GM13976 (cell line): ENCODE data around the gene SCGB1D2.

Source experiments
- DNase-seq: peaks from one replicate; pipeline ENCODE4 v3.0.0; 2012; ENCODE audit warnings: low spot score
- in situ Hi-C: fragments of 300-500 bp; cut with MboI; formaldehyde crosslinking; loops from one replicate; pipeline ENCODE4 v1.12.0; 2022; ENCODE audit warnings: low sequenced_read_pairs, mixed read lengths, inconsistent platforms; ENCODE audit not compliant: unreplicated experiment
- TF ChIP-seq, protein P1 (sequence below): IDR thresholded peaks from 2 replicates; pipeline ENCODE4 v1.5.1; 2012; ENCODE audit warnings: borderline replicate concordance, mild to moderate bottlenecking; ENCODE audit not compliant: insufficient read depth; ENCODE audit errors: extremely low read depth, missing control alignments, control extremely low read depth

Gene SCGB1D2

DNA sequence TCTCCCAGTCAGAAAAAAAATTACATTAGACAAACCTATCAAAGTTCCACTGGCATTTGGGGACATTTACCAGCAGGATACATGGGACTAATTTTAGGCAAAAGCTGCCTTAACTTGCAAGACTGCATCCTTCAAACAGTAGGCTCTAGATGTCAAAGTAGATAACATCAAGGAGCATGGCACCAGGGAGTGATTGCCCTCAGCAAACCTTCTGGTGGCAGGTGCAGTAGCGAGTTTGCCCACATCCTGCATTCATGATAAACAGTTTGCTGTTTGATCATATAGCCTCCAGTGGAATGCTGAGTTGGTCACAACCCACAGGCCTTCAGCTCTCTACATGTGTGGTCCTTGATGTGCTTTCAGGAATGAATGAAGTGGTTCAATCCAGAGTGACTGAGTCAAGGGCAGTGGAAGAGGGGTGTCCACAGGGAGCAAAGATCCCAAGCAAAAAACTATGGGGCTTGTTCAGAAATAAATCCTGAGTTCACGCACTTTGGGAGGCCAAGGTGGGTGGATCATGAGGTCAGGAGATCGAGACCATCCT is 12.0 kb downstream of the SCGB1D2 start:
- no peak for DNase-seq
- TF ChIP-seq, protein P1, sequence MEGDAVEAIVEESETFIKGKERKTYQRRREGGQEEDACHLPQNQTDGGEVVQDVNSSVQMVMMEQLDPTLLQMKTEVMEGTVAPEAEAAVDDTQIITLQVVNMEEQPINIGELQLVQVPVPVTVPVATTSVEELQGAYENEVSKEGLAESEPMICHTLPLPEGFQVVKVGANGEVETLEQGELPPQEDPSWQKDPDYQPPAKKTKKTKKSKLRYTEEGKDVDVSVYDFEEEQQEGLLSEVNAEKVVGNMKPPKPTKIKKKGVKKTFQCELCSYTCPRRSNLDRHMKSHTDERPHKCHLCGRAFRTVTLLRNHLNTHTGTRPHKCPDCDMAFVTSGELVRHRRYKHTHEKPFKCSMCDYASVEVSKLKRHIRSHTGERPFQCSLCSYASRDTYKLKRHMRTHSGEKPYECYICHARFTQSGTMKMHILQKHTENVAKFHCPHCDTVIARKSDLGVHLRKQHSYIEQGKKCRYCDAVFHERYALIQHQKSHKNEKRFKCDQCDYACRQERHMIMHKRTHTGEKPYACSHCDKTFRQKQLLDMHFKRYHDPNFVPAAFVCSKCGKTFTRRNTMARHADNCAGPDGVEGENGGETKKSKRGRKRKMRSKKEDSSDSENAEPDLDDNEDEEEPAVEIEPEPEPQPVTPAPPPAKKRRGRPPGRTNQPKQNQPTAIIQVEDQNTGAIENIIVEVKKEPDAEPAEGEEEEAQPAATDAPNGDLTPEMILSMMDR = no peak

DNA sequence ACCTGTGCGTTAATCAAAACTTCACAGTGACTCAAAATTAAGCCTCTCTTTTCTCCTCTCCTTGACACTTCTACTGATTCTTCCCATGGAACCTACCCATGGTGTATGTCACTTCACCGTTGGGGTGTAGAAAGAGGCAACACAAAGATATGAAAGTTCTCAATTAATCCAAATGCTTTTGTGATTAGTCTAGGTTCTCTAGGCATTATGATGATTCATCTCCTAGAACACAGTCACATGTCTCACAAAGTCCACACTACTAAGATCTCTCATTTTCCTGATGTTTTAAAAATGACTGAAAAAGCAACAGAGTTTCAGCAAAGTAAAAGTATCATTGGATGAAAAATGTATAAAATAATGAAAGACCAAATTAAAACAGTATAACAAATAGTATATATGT is 14.2 kb downstream of the SCGB1D2 start:
- TF ChIP-seq, protein P1 = no peak
- in situ Hi-C loops = no loop called here
- DNase-seq = no peak

More for the DNA sequence above, 12.0 kb downstream of the SCGB1D2 start:
- in situ Hi-C loops = no loop called here

DNA sequence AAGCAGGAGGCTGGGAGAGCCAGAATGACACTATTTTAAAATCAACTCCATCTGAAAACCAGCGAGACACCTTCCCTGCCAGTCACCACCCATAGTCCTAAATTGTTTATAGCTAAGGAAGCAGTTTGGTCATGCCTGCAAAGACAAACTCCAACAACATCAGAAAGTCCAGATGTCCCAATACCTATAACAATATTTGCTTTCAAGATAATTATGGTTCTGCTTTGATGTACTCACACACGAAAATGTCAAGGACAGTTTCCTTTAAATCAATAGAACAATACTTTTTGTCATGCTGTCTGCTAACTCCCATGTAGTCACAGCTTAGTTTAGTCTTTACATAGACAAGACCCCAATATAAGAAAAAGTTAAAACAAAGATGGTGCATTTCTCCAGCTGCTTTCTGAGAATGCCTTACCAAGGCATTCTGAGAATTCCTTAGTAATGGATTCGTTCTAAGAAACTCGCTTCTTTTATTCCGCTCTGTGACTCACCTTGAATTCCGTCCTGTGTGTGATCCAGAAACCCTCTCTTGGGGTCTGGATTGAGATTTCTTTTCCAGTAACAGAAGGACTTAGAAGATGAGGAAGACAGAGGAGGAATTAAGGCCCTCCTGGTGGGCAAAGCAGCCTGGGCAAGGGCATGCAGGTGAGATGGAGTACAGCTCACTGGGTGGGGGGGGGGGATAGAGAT is 18.4 kb downstream of the SCGB1D2 start:
- TF ChIP-seq, protein P1 = no peak
- no peak for DNase-seq
- in situ Hi-C loops = no loop called here

DNA sequence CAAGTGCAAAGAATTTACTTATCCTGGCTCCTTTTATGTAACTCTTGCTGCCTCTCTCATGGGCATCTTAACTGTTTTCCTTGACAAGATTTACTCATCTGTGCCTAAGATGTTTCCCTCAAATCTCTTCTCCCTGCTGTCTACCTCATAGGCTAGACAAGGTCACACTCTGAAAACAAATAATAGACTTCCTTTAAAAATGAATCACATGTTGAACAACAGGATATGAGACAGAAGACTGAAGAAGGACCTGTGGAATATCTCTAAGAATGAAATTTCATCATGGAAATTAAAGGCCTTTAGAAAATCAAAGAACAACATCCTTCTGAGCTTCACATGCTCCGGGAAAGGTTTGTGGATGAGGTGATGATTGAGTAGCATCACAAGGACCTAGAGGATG is 22.0 kb downstream of the SCGB1D2 start:
- TF ChIP-seq, protein P1 = no peak
- in situ Hi-C loops = no loop called here
- no peak for DNase-seq

DNA sequence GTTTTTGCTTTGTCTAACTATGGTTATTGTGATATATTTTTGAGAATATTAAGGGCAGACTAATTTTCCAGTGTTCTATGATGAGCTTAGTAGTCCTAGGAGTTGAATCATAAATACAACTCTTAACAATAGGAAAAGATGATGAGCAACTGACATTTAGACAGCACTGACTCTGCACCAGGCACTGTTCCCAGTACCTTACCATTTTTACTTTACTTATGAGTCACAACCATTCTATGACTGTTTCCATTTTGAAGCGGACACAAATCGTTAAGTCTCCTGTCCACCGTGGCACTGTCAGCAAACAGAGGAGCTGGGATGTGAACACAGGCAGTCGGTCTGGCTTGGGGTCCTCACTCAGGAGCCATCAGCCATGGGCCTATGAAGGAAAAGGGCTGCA is 24.5 kb downstream of the SCGB1D2 start:
- in situ Hi-C loops = no loop called here
- DNase-seq = no peak
- TF ChIP-seq, protein P1 = no peak

DNA sequence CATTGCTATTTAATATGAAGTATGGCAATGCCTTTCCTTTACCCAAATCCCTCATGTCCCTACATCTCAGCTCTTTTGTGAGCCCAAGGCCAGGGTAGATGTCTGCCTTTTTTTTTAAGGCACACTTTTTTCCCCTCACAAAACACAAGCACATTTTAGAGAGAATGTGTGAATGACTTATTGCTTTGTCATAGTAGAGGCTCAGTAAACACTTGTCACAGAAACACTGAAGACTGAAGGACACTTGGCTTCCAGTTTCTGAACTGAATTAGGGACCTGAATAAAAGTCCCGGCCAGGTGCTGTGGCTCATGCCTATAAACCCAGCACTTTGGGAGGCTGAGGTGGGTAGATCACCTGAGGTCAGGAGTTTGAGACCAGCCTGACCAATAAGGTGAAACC is 25.0 kb downstream of the SCGB1D2 start:
- in situ Hi-C loops = no loop called here
- TF ChIP-seq, protein P1 = no peak
- no peak for DNase-seq
